IPS-NIHi7 (cell line): Measurements from ENCODE around the gene RBMY1A1.
"Not testable (repeated sequence)": the region's sequence is repeated elsewhere in the genome, so short reads cannot be mapped to it uniquely, and the experiment has no call there.

Experiments used
- DNase-seq: peaks from one replicate; pipeline ENCODE4 v3.0.0; 2012; ENCODE audit warnings: mixed read lengths; ENCODE audit errors: extremely low spot score

The RBMY1A1 gene

GRCh38 chrY:21534579-21534978 is at the start of gene RBMY1A1:
RBMY1A1 (plus strand) TSS chrY:21534879; CDS start chrY:21536892, 2,013 bp downstream.
- DNase-seq = not testable (repeated sequence)

GRCh38 chrY:21511038-21511437 is 23.6 kb upstream of the RBMY1A1 start, which contains the start of gene RBMY1B:
RBMY1B (plus strand) TSS chrY:21511338; CDS start chrY:21513351, 2,013 bp downstream.
- DNase-seq = not testable (repeated sequence)

GRCh38 chrY:21559316-21559984 is 24.8 kb downstream of the RBMY1A1 start:
- not testable (repeated sequence) for DNase-seq

GRCh38 chrY:21585449-21585848 is 50.8 kb downstream of the RBMY1A1 start:
- no peak for DNase-seq

GRCh38 chrY:21586454-21586853 is 51.8 kb downstream of the RBMY1A1 start:
- DNase-seq = not testable (repeated sequence)

- no peak for DNase-seq
These were observed 57.4 kb downstream of the RBMY1A1 start for GRCh38 chrY:21592059-21592458.

GRCh38 chrY:21596287-21596686 is 61.6 kb downstream of the RBMY1A1 start:
- not testable (repeated sequence) for DNase-seq
